IMR-90 (cell line): Measurements from ENCODE around the gene PRR18. TPM values are rescaled to one million over a fixed set of nuclear protein-coding genes. Genes with fewer than 3 reads are reported as not detected.

Experiments
- ATAC-seq: fragments of 200-7000 bp; cut with Tn5 transposase; 2 replicates; pipeline ENCODE4 v1.9.1; 2020; ENCODE audit warnings: low read depth, mild to moderate bottlenecking, moderate library complexity
- BruUV-seq: library from RNA; stranded (reverse); fragments of 400-500 nt; replicated peaks from 2 replicates; lab custom pipeline; 2021; lab: Mats Ljungman, UMichigan
- CTCF ChIA-PET: fragments of 300-600 bp; formaldehyde crosslinking; extraction: SDS; loops from one replicate; lab custom pipeline; 2021; ENCODE audit warnings: antibody characterized with exemption; lab: Yijun Ruan, JAX
- POLR2A ChIA-PET: fragments of 300-600 bp; sonication (Branson Sonifier 250); formaldehyde crosslinking; loops from one replicate; lab custom pipeline; 2022; ENCODE audit warnings: antibody characterized with exemption; ENCODE audit not compliant: unreplicated experiment; lab: Charles Lee
- DNase-seq: peaks from one replicate; pipeline ENCODE4 v3.0.0; 2013
- H2AFZ ChIP-seq: replicated peaks from 2 replicates; pipeline ENCODE3; 2013; ENCODE audit warnings: low read length, mild to moderate bottlenecking; ENCODE audit not compliant: poor library complexity
- H2AK5ac ChIP-seq: 2 replicates; pipeline ENCODE4 v1.6.1; 2013; ENCODE audit warnings: low read depth, low read length, inconsistent platforms
- H2AK9ac ChIP-seq: replicated peaks from 2 replicates; pipeline ENCODE3; 2013; ENCODE audit warnings: mild to moderate bottlenecking, low read depth, low read length, moderate library complexity; ENCODE audit not compliant: poor library complexity
- H2BK120ac ChIP-seq: 2 replicates; pipeline ENCODE4 v1.6.1; 2013; ENCODE audit warnings: low read depth, low read length, inconsistent platforms
- H2BK15ac ChIP-seq: 3 replicates; pipeline ENCODE4 v1.6.1; 2013; ENCODE audit warnings: low read depth, low read length, inconsistent platforms
- H2BK20ac ChIP-seq: 2 replicates; pipeline ENCODE4 v1.6.1; 2013; ENCODE audit warnings: low read depth, mild to moderate bottlenecking, inconsistent platforms, low read length, moderate library complexity
- H2BK5ac ChIP-seq: 2 replicates; pipeline ENCODE4 v1.6.1; 2013; ENCODE audit warnings: mild to moderate bottlenecking, low read depth, low read length, inconsistent platforms; ENCODE audit not compliant: poor library complexity, severe bottlenecking
- H3K14ac ChIP-seq: replicated peaks from 2 replicates; pipeline ENCODE4 v1.6.1; 2013; ENCODE audit warnings: low read depth, low read length, inconsistent platforms
- H3K18ac ChIP-seq: 2 replicates; pipeline ENCODE4 v1.6.1; 2013; ENCODE audit warnings: low read depth, low read length, control low read depth
- H3K23ac ChIP-seq: 2 replicates; pipeline ENCODE4 v1.6.1; 2013; ENCODE audit warnings: low read depth, low read length, inconsistent platforms
- H3K27ac ChIP-seq: 2 replicates; pipeline ENCODE4 v1.5.1; 2013; ENCODE audit warnings: mild to moderate bottlenecking, control low read depth, low read length; ENCODE audit not compliant: insufficient read depth
- H3K27me3 ChIP-seq: 2 replicates; pipeline ENCODE4 v1.6.1; 2013; ENCODE audit warnings: low read length; ENCODE audit not compliant: control insufficient read depth, insufficient read depth
- H3K36me3 ChIP-seq: 2 replicates; pipeline ENCODE4 v1.6.1; 2013; ENCODE audit warnings: low read length, mixed read lengths; ENCODE audit not compliant: control insufficient read depth, insufficient read depth
- H3K4ac ChIP-seq: 2 replicates; pipeline ENCODE4 v1.6.1; 2013; ENCODE audit warnings: low read depth, low read length, inconsistent platforms
- H3K4me1 ChIP-seq: 2 replicates; pipeline ENCODE4 v1.6.1; 2013; ENCODE audit warnings: low read length, mixed read lengths; ENCODE audit not compliant: control insufficient read depth, insufficient read depth
- H3K4me2 ChIP-seq: 2 replicates; pipeline ENCODE4 v1.6.1; 2013; ENCODE audit warnings: low read depth, mild to moderate bottlenecking, control low read depth, low read length, moderate library complexity
- H3K4me3 ChIP-seq: 2 replicates; pipeline ENCODE4 v1.5.1; 2013; ENCODE audit warnings: low read depth, mild to moderate bottlenecking, control low read depth, low read length, moderate library complexity; ENCODE audit not compliant: insufficient read depth
- H3K56ac ChIP-seq: 2 replicates; pipeline ENCODE4 v1.6.1; 2013; ENCODE audit warnings: low read length, inconsistent platforms; ENCODE audit not compliant: insufficient read depth; ENCODE audit errors: extremely low read depth
- H3K79me1 ChIP-seq, 2 experiments: 2 replicates each; pipeline ENCODE4 v1.6.1; 2013; ENCODE audit warnings: low read length in 2 of 2, inconsistent platforms in 1 of 2, low read depth in 1 of 2
- H3K9ac ChIP-seq: 2 replicates; pipeline ENCODE4 v1.6.1; 2013; ENCODE audit warnings: low read depth, low read length, control low read depth
- H3K9me1 ChIP-seq: 2 replicates; pipeline ENCODE4 v1.6.1; 2013; ENCODE audit warnings: low read length, inconsistent platforms; ENCODE audit not compliant: insufficient read depth
- H3K9me3 ChIP-seq: 2 replicates; pipeline ENCODE4 v1.6.1; 2013; ENCODE audit warnings: low read length; ENCODE audit not compliant: control insufficient read depth, insufficient read depth
- H4K20me1 ChIP-seq: 2 replicates; pipeline ENCODE4 v1.6.1; 2013; ENCODE audit warnings: low read length, inconsistent platforms; ENCODE audit not compliant: insufficient read depth
- H4K5ac ChIP-seq: 2 replicates; pipeline ENCODE4 v1.6.1; 2013; ENCODE audit warnings: mild to moderate bottlenecking, low read depth, low read length, control low read depth
- H4K8ac ChIP-seq, 2 experiments: 2 replicates each; pipeline ENCODE4 v1.6.1; 2013; ENCODE audit warnings: low read depth in 2 of 2, low read length in 2 of 2, control low read depth in 1 of 2, inconsistent platforms in 1 of 2
- H4K91ac ChIP-seq: 2 replicates; pipeline ENCODE4 v1.6.1; 2013; ENCODE audit warnings: low read depth, low read length, inconsistent platforms; ENCODE audit not compliant: insufficient read depth
- CEBPB ChIP-seq: IDR thresholded peaks from 2 replicates; pipeline ENCODE4 v1.6.1; 2012; ENCODE audit warnings: low read depth, low read length, improper control_type of control experiment
- ELK1 ChIP-seq: fragments of 150-350 bp; IDR thresholded peaks from 2 replicates; pipeline ENCODE4 v1.6.1; 2016; ENCODE audit warnings: low read depth, mild to moderate bottlenecking, low read length, moderate library complexity, borderline replicate concordance
- MXI1 ChIP-seq: IDR thresholded peaks from 2 replicates; pipeline ENCODE4 v1.6.1; 2012; ENCODE audit warnings: low read depth, mild to moderate bottlenecking, low read length, moderate library complexity, borderline replicate concordance
- POLR2A ChIP-seq: IDR thresholded peaks from 2 replicates; pipeline ENCODE4 v1.6.1; 2012; ENCODE audit warnings: mild to moderate bottlenecking, low read depth, low read length
- RCOR1 ChIP-seq: IDR thresholded peaks from 2 replicates; pipeline ENCODE4 v1.6.1; 2012; ENCODE audit warnings: mild to moderate bottlenecking, low read length, improper control_type of control experiment; ENCODE audit not compliant: insufficient replicate concordance
- RFX5 ChIP-seq: IDR thresholded peaks from 2 replicates; pipeline ENCODE4 v1.8.0; 2012; ENCODE audit warnings: low read depth, mild to moderate bottlenecking, low read length, moderate library complexity
- WGBS, 2 experiments: methylation state at CpG; one replicate each; pipeline versions ENCODE4 v1.1.5 to v1.1.7; 2013; ENCODE audit warnings: missing lambda C conversion rate in 2 of 2; ENCODE audit not compliant: insufficient read length in 1 of 2; ENCODE audit errors: extremely low coverage in 2 of 2; 5-methylcytosine and 5-hydroxymethylcytosine counted together
- dilution Hi-C: fragments of 300-500 bp; cut with HindIII; formaldehyde crosslinking; loops from one replicate; pipeline ENCODE4 v1.14.3; 2018; ENCODE audit warnings: low sequenced_read_pairs; ENCODE audit not compliant: unreplicated experiment
- in situ Hi-C: fragments of 300-500 bp; cut with MboI; formaldehyde crosslinking; loops from 3 replicates; pipeline ENCODE4 v1.14.3; 2019; ENCODE audit warnings: low sequenced_read_pairs, inconsistent platforms, mixed read lengths
- intact Hi-C: fragments of 100-400 bp; cut with micrococcal nuclease; formaldehyde crosslinking; loops from 2 replicates; pipeline ENCODE4 v1.10.0; 2022
- polyA plus RNA-seq, 3 experiments: library from polyadenylated mRNA; depleted of rRNA; stranded (reverse); fragments of >200 nt; gene quantifications; 2 replicates each; pipeline ENCODE4 v1.2.3, GENCODE V29; 2012; ENCODE audit warnings: low replicate concordance in 1 of 3
- total RNA-seq: library from RNA; depleted of rRNA; stranded (reverse); fragments of >200 nt; gene quantifications from 2 replicates; pipeline ENCODE4 v1.2.3, GENCODE V29; 2012

The PRR18 gene
- total and polyA plus RNA-seq, 2 of the 4 experiments (the other 2 are of a cell fraction), result not detected

- Histone ChIP-seq H4K91ac (no peak overlapping the region), H4K8ac (no peak overlapping the region), H3K27me3 (peaks cover 18% of the 10 kb centered on the region), H3K9me1 (no peaks in the 10 kb centered on the region), H2AK5ac (no peak overlapping the region), H2BK20ac (no peak overlapping the region), H2BK5ac (no peak overlapping the region), H3K27ac (no peak overlapping the region), H3K56ac (no peak overlapping the region), H3K79me1 (no peaks in the 10 kb centered on the region), H4K20me1 (no peaks in the 10 kb centered on the region), H3K23ac (no peak overlapping the region), H4K5ac (no peak overlapping the region), H3K4me3 (no peak overlapping the region), H2BK15ac (no peak overlapping the region), H2BK120ac (no peak overlapping the region), H3K9me3 (no peaks in the 10 kb centered on the region), H3K4me2 (no peak overlapping the region), H3K9ac (no peak overlapping the region), H3K4me1 (no peaks in the 10 kb centered on the region), H3K18ac (no peak overlapping the region), H2AK9ac (no peak overlapping the region), H3K14ac (no peak overlapping the region), H2AFZ (no peak overlapping the region), H3K4ac (no peak overlapping the region), H3K36me3 (no peaks in the 10 kb centered on the region)
- intact Hi-C loops, result loop anchor here (5.0 kb wide), 1 partner anchor 384 kb away; no protein-coding TSS in a partner anchor
- ATAC-seq (no peak), DNase-seq (no peak)
- BruUV-seq, result no TSS peak
- dilution Hi-C loops, result no loop called here
- CTCF ChIA-PET, result no interaction called here
- POLR2A ChIA-PET, result no interaction called here
- WGBS, 2 experiments, result 41% methylated on average over 2 of the region's 9 CpGs; no CpG with 5 or more reads in 1 of the 2 experiments
- in situ Hi-C loops, result no loop called here
- TF ChIP-seq RCOR1, result no peak
- no peak for TF ChIP-seq POLR2A
- no peak for TF ChIP-seq MXI1
- TF ChIP-seq CEBPB, result no peak
- no peak for TF ChIP-seq RFX5
- TF ChIP-seq ELK1, result no peak
Measured at GRCh38 chr6:166271376-166271765, 36.8 kb downstream of the PRR18 start.
